Lung microvascular endothelial cell (primary cell): ENCODE results near the gene MILR1. TPM values are rescaled to one million over a fixed set of nuclear protein-coding genes. Genes with fewer than 3 reads are reported as not detected.
"Not testable (repeated sequence)": the region's sequence is repeated elsewhere in the genome, so short reads cannot be mapped to it uniquely, and the experiment has no call there.

Experiments
- DNase-seq, 2 donors: peaks; one replicate each; pipeline versions ENCODE4 v3.0.0 to v3.0.0-alpha.2; 2010; ENCODE audit warnings: low read depth in 2 of 2
- total RNA-seq: library from RNA; depleted of rRNA; stranded (reverse); fragments of >200 nt; gene quantifications from 2 replicates; pipeline ENCODE4 v1.2.1, GENCODE V29; 2014

The MILR1 gene
- 0.60 and 0.65 TPM in 2 replicates for total RNA-seq

DNA sequence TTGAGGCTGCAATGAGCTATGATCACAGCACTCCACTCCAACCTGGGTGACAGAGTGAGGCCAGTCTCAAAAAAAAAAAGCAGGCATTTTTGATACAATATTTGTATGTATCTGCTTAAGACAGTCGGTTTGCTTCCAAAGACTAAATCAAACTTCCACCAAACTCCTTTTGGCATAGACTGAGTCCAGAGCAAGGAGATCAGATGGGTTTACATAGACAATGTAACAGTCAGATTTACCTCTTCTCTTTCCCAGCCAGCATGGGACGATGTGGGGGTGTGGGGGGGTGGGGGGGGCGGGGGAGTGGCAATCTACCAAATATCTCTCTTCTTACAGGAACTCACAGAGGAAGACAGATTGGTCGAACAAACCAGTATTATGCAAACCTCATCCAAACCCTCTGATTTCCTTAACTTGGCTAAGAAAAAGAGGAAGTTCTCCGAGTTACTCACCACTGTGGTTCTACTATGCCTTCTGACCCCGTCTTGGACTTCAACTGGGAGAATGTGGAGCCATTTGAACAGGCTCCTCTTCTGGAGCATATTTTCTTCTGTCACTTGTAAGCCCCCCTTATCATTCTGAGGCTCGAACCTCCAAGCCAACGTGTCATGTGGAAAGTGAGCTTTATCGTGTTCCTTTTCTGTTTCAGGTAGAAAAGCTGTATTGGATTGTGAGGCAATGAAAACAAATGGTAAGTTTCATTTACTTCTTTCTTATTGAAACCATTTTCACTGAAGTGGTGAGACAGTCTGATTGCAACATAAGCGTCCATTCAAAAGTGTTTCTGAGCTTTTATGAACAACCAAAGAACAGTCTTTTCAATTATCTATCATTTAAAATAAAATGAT lies at the start of gene MILR1:
TSS of gene MILR1 (plus strand) at position 451 of the 848 bp plus-strand sequence. CDS start at position 505, 54 bp downstream.
- DNase-seq: peak in 1 of 2 donors; percentile 88

- DNase-seq: no peak
Observed at GRCh38 chr17:64399767-64400156, 49.2 kb upstream of the MILR1 start.

DNA sequence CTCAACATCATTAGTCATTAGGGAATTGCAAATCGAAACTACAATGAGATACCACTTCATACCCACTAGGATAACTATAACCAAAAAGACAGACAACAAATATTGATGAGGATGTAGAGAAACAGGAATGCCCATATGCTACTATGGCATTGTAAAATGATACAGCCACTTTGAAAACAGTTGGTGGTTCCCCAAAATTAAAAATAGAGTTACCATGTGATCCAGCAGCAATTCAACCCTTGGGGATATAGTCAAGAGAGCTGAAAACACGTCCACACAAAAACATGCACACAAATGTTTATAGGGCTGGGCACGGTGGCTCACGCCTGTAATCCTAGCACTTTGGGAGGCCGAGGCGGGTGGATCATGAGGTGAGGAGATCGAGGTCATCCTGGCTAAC lies 48.3 kb upstream of the MILR1 start:
- DNase-seq: no peak

DNA sequence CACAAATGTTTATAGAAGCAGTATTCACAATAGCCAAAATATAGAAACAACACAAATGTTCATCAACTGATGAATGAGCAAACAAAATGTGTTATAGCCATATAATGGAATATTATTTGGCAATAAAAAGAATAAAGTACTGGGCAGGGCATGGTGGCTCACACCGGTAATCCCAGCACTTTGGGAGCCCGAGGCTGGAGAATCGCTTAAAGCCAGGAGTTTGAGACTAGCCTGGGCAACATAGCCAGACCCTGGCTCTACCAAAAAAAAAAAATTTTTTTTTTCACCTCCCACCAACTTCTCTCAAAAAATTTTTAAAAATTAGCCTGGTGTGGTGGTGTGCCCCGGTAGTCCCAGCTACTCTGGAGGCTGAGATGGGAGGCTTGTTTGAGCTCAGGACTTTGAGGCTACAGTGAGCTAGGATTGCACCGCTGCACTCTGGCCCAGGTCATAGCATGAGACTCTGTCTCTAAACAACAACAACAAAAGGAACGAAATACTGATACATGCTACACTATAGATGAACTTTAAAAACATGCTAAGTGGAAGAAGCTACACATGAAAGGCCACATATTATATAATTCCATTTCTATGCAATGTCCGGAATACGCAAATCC lies 47.6 kb upstream of the MILR1 start:
- no peak for DNase-seq

DNA sequence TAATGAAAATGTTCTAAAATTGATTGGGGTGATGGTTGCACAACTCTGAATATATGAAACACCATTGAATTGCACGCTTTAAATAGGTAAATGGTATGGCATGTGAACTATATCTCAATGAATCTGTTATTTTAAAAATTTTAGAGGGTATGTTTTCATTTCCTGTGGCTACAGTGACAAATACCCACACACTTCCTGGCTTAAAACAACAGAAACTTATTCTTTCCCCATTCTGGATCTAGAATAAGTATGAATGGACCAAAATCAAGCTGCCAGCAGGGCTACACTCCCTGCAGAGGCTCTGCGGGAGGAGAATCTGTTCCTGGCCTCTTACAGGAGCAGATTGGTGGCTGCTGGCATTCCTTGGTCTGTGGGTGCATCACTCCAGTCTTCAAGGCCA lies 47.0 kb upstream of the MILR1 start:
- DNase-seq: peak in 1 of 2 donors; percentile 33

DNA sequence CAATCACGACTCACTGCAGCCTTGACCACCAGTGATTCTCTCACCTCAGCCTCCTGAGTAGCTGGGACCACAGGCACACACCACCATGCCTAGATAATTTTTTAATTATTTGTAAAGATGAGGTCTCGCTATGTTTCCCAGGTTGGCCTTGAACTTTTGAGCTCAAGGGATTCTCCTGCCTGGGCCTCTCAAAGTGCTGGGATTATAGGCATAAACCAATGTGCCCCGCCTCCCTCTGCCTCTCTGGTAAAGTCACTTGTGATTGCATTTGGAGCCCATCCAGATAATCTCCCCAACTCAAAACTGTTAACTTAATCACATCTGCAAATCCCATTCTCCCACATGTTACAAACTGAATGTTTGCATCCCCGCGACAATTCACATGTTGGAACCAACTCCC lies 46.4 kb upstream of the MILR1 start:
- DNase-seq: no peak

DNA sequence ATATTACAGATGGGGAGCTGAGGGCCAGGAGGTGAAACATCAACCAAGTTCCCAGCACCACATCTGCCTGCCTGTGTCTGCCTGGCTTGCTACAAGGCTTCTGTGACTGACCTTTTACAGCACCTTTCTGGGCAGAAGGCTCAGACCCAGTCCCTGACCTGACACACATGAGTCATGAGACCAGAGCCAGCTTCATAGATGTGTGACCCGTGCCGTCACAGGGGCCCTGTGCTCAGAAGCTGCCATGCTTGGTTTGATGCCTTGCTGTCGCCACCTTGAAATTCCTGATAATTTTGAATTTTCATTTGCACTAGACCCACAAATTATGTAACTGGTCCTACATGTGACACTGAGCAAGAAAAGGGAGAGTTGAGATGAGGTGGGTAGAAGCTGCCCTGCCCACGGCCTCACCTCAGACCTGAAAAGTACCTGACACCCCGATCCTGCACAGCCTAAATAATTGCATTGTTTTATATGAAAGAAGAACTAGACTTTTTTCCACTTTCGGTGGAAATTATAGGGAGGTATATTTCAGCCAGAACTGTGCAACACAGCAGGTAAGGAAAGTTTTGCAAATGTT lies 44.9 kb upstream of the MILR1 start:
- no peak for DNase-seq

DNA sequence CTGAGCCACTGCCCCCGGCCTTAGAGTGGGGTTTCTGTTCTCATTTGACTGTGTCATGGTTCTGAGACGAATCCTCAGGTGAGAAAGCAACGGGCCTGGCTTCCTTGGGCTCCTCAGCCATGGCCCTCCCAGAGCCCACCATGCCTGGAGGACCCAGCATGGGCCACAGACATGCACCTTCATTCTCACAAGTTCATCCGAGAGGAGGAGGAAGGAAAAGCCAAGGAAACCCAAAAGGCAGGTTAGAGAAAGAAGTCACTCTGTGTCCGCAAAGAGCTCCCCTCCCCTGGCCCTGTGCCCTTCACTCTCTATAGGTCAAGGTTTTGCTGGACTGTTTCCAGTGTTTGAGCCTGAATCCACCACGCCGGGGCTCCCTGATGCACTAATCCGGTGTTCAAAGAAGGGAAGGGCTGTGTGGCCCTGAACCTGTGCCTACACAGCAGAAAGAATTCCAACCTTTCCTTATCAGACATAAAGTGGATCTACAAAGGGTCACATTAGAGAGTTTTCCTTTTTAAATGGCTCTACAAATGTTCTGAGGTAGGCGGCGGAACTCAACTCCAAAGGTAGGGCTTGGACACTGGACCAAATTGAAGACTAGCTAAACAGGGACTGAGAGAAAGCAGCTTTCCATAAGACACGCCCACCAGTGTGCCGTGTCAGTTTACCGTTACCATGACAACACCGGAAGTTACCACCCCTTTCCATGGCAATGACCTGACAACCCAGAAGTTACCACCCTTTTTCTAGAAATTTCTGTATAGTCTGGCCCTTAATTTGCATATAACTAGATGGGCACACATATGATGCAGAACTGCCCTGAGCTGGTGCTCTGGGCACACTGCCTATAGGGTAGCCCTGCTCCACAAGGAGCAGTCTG lies 42.4 kb upstream of the MILR1 start:
- peak; percentile 85 to 88 for DNase-seq

DNA sequence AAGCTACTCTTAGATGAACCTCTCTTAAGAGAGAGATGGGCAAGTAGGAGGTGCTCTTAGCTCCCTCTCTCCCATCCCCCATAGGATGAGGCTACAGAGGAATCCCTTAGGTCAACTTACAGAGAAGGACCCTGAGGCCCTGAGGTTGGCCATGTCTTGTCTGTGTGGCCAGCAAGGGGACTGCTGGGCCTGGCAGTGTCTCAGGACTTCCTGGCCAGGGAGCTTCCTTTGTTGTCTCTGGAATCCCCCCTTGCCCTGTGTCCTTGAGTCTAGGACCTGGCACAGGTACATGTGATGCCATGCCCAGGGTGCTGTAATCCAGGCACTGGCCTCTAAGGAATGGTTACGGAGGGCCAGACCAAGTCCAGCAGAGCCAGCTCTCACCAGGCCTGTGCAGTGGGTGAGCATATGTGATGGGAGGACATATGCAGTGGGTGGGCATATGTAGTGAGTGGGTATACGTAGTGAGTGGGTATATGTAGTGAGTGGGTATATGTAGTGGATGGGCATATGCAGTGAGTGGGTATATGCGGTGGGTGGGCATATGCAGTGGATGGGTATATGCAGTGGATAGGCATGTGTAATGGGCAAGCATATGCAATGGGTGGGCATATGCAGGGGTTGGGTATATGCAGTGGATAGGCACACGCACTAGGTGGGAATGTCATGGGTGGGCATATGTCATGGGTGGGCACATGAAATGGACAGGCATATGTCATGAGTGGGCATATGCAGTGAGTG lies 38.0 kb upstream of the MILR1 start:
- DNase-seq: peak in 1 of 2 donors; percentile 48

DNA sequence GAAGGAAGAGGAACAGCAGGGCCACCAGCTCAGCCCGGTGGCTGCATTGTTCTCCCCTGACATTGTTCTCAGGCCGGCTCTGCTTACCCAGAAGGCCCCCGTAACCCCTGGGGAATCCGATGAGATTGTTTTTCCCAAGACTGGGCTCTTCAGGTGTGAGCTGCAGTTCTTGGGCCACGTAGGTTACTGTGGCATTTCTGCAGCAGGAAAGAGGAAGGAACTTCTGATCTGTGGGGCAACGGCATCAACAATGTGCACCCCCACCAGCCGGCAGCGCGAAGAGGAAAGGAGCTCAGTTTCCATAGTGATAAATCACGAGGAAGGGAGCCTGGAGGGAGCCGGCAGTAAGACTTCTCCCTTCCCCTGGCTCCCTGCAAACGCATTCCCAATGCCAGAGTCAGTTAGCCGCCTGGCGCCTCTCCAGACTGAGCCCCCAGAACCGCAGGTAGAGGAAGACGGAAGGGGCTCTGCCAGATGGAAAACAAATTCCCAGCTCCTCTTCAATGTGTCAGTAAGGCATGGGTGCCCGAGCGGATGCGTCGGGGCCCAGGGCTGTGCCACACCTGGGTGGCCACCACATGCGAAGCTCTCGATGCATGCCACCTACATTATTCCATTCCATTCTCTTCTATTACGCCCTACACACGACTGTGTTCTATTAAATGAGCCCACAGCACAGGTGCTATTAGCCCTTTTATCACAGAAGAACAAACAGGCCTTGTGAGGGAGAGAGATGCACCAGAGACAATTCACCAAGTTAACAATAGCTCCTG lies 36.7 kb upstream of the MILR1 start:
- DNase-seq: peak; percentile 63 to 99

- no peak for DNase-seq
Observed at GRCh38 chr17:64412944-64413381, 36.0 kb upstream of the MILR1 start.

DNA sequence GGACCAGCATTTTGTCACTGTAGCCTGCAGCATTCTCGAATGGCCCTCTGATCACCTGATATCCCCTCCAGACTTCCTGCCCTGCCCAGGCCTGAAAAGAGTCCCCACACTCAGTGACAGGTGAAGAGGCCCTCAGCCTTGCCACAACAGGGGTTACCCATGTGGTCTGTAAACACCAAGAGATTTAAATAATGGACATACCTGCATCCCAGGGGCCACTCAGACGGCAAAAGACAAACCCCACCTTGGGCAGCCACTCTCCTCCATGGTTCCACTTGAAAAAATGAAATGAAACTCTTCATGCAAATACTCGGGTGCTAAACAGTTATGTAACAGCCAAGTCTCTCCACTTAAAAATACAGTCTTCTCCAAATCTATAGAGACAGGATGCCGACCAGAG lies 35.4 kb upstream of the MILR1 start:
- no peak for DNase-seq

- peak; percentile 80 to 85 for DNase-seq
Observed at GRCh38 chr17:64418506-64419339, 30.2 kb upstream of the MILR1 start.

- peak; percentile 85 to 88 for DNase-seq
Observed at GRCh38 chr17:64420143-64420670, 28.7 kb upstream of the MILR1 start.

GRCh38 chr17:64422121-64422520 lies 26.8 kb upstream of the MILR1 start:
- DNase-seq: not testable (repeated sequence)

DNA sequence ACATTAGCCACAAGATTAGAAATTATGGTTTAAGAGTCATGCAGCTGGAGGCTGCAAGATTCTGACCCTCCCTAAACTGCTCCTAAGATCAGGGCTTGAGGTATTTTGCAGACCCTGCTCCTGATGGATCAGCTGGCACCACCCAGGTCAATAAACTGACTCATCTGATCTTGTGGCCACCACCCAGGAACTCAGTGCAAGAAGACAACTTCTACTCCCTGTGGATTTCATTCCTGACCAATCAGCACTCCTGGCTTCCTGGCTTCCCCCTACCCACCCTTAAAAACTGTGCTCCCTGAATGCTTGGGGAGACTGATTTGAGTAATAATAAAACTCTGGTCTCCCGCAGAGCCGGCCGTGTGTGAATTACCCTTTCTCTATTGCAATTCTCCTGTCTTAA lies 25.0 kb upstream of the MILR1 start:
- DNase-seq: no peak

- no peak for DNase-seq
Observed at GRCh38 chr17:64424324-64424849, 24.5 kb upstream of the MILR1 start.

DNA sequence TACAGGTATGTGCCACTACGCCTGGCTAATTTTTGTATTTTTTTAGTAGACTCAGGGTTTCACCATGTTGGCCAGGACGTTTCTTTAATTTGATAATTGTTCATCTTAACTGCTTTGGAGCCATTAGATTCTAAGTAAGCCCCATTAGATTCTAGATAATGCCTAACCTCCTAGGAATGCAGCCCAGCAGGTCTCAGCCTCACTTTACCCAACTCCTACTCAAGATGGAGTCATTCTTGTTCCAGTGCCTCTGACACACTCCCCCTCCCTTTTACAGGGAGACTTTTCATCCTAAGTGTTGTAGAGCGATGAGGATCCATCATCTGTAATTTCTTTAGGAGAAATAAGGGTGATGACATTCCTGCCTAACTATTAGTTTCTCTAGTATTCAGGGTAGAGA lies 23.7 kb upstream of the MILR1 start:
- DNase-seq: no peak

DNA sequence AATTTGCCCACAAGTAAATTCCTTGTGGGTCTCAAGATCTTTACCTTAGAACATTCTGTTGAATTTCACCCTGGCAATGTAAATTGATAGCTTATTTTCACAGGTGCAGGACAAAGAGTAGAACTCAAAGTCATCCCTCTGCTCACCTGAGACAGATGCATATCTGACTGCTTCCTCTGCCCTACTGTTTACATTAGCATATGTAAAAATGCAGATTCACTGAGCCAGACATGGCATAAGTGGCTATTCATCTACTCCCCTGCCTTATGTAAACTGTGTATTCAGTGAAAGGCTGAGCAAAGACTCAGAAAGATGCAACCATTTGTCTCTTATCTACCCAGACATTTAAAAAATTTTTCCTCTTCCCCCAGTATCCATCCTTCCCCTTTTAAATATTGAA lies 22.3 kb upstream of the MILR1 start:
- no peak for DNase-seq
